Endothelial cell (in vitro differentiated cells): ENCODE results near the gene OR4E2. TPM values are rescaled to one million over a fixed set of nuclear protein-coding genes. Genes with fewer than 3 reads are reported as not detected.

ENCODE experiments used
- DNase-seq: peaks from one replicate; pipeline ENCODE4 v3.0.0; 2021; ENCODE audit warnings: low spot score
- H3K27ac Mint-ChIP-seq: one replicate; pipeline ENCODE4 v1.8.0; 2021; ENCODE audit warnings: mixed read lengths, inconsistent platforms; ENCODE audit not compliant: unreplicated experiment
- H3K27me3 Mint-ChIP-seq: one replicate; pipeline ENCODE4 v1.8.0; 2021; ENCODE audit warnings: mild to moderate bottlenecking, moderate library complexity, mixed read lengths, inconsistent platforms; ENCODE audit not compliant: unreplicated experiment
- H3K36me3 Mint-ChIP-seq: one replicate; pipeline ENCODE4 v1.8.0; 2021; ENCODE audit warnings: mild to moderate bottlenecking, low read depth, mixed read lengths, inconsistent platforms; ENCODE audit not compliant: unreplicated experiment
- H3K4me1 Mint-ChIP-seq: one replicate; pipeline ENCODE4 v1.8.0; 2021; ENCODE audit warnings: mild to moderate bottlenecking, mixed read lengths, inconsistent platforms; ENCODE audit not compliant: unreplicated experiment
- H3K4me3 Mint-ChIP-seq: one replicate; pipeline ENCODE4 v1.8.0; 2021; ENCODE audit warnings: mild to moderate bottlenecking, mixed read lengths, inconsistent platforms; ENCODE audit not compliant: unreplicated experiment
- H3K9me3 Mint-ChIP-seq: one replicate; pipeline ENCODE4 v1.8.0; 2021; ENCODE audit warnings: mixed read lengths, inconsistent platforms; ENCODE audit not compliant: unreplicated experiment
- CTCF ChIP-seq: fragments of 200-600 bp; sonication (generic); IDR thresholded peaks from one replicate; pipeline ENCODE4 v1.5.0; 2021; ENCODE audit warnings: antibody characterized with exemption; ENCODE audit not compliant: unreplicated experiment
- total RNA-seq: library from RNA; stranded (reverse); fragmentation: NEBNext Ultra II Directional; extraction: Animal tissue kit (Norgen Biotek cat#: 25700); gene quantifications from one replicate; pipeline ENCODE4 v1.2.1, GENCODE V29; 2021; ENCODE audit not compliant: unreplicated experiment

OR4E2 gene
- total RNA-seq, 1 donor from 2014 or later: not detected

- H3K27me3 Mint-ChIP-seq: no peaks in the 10 kb centered on the region
- no peaks in the 10 kb centered on the region for H3K9me3 Mint-ChIP-seq
- no peak overlapping the region for H3K4me3 Mint-ChIP-seq
- TF ChIP-seq CTCF: no peak
- no peak overlapping the region for H3K27ac Mint-ChIP-seq
- no peaks in the 10 kb centered on the region for H3K36me3 Mint-ChIP-seq
- no peaks in the 10 kb centered on the region for H3K4me1 Mint-ChIP-seq
- DNase-seq: no peak
These were observed 22.6 kb upstream of the OR4E2 start for GRCh38 chr14:21631084-21631483.

GRCh38 chr14:21634840-21635239 lies 18.8 kb upstream of the OR4E2 start, which contains the start of gene OR10G2:
Gene OR10G2 (minus strand): TSS chr14:21634940. CDS start chr14:21634842, 98 bp downstream.
- Mint-ChIP-seq H3K27me3 (no peaks in the 10 kb centered on the region), H3K4me3 (no peak within 1 kb of the TSS), H3K27ac (no peak within 1 kb of the TSS), H3K9me3 (no peaks in the 10 kb centered on the region), H3K36me3 (no peaks in the 10 kb centered on the region), H3K4me1 (no peaks in the 10 kb centered on the region)
- DNase-seq: no peak
- TF ChIP-seq CTCF: no peak

- Mint-ChIP-seq H3K4me3 (no peak overlapping the region), H3K4me1 (peaks cover 10% of the 10 kb centered on the region), H3K9me3 (no peaks in the 10 kb centered on the region), H3K36me3 (no peaks in the 10 kb centered on the region), H3K27ac (no peak overlapping the region), H3K27me3 (no peaks in the 10 kb centered on the region)
- no peak for DNase-seq
- no peak for TF ChIP-seq CTCF
These were observed 11.0 kb upstream of the OR4E2 start for GRCh38 chr14:21642683-21643082.

GRCh38 chr14:21643407-21643806 lies 10.2 kb upstream of the OR4E2 start:
- no peaks in the 10 kb centered on the region for H3K36me3 Mint-ChIP-seq
- no peak overlapping the region for H3K4me3 Mint-ChIP-seq
- H3K27ac Mint-ChIP-seq: no peak overlapping the region
- TF ChIP-seq CTCF: no peak
- H3K4me1 Mint-ChIP-seq: peaks cover 10% of the 10 kb centered on the region
- H3K9me3 Mint-ChIP-seq: no peaks in the 10 kb centered on the region
- H3K27me3 Mint-ChIP-seq: no peaks in the 10 kb centered on the region
- DNase-seq: no peak

- DNase-seq: no peak
- H3K27ac Mint-ChIP-seq: no peak overlapping the region
- no peak overlapping the region for H3K4me3 Mint-ChIP-seq
- H3K27me3 Mint-ChIP-seq: peaks cover 5% of the 10 kb centered on the region
- peaks cover 11% of the 10 kb centered on the region for H3K4me1 Mint-ChIP-seq
- no peak for TF ChIP-seq CTCF
- H3K9me3 Mint-ChIP-seq: no peaks in the 10 kb centered on the region
- no peaks in the 10 kb centered on the region for H3K36me3 Mint-ChIP-seq
These were observed 6.3 kb upstream of the OR4E2 start for GRCh38 chr14:21647380-21647779.
